Muscle of back (tissue), 11 donors: ENCODE measurements around the gene MYO1E. TPM values are rescaled to one million over a fixed set of nuclear protein-coding genes. Genes with fewer than 3 reads are reported as not detected.
"Not testable (repeated sequence)": the region's sequence is repeated elsewhere in the genome, so short reads cannot be mapped to it uniquely, and the experiment has no call there.

Experiments
- DNase-seq, 3 donors: peaks; one replicate each; pipeline versions ENCODE4 v3.0.0 to v3.0.0-alpha.2; 2013
- polyA plus RNA-seq, 10 donors: library from polyadenylated mRNA; unstranded; fragments of 120-200 nt; gene quantifications; one replicate each; pipeline ENCODE4 v1.2.1, GENCODE V29; 2013; ENCODE audit not compliant: insufficient read length in 10 of 10

The MYO1E gene
- polyA plus RNA-seq, 10 donors: 30.4 to 45.6 (median 41.7) TPM

GRCh38 chr15:59353994-59354416 lies 18.7 kb downstream of the MYO1E start:
- no peak for DNase-seq

GRCh38 chr15:59352683-59353082 lies 20.0 kb downstream of the MYO1E start:
- DNase-seq: no peak

- no peak for DNase-seq
These were observed 20.5 kb downstream of the MYO1E start for GRCh38 chr15:59352189-59352588.

- no peak for DNase-seq
These were observed 22.3 kb downstream of the MYO1E start for GRCh38 chr15:59350421-59350732.

GRCh38 chr15:59349680-59350420 lies 22.8 kb downstream of the MYO1E start:
- peak in 1 of 3 donors; percentile 86 for DNase-seq

- DNase-seq: no peak
These were observed 24.8 kb downstream of the MYO1E start for GRCh38 chr15:59347915-59348314.

- no peak for DNase-seq
These were observed 25.7 kb downstream of the MYO1E start for GRCh38 chr15:59346951-59347350.

GRCh38 chr15:59345326-59345725 lies 27.3 kb downstream of the MYO1E start:
- no peak for DNase-seq

- no peak for DNase-seq
These were observed 28.4 kb downstream of the MYO1E start for GRCh38 chr15:59344311-59344710.

GRCh38 chr15:59340325-59340724 lies 32.3 kb downstream of the MYO1E start:
- DNase-seq: no peak

GRCh38 chr15:59339252-59339672 lies 33.4 kb downstream of the MYO1E start:
- peak in 1 of 3 donors; percentile 31 for DNase-seq

GRCh38 chr15:59338414-59338813 lies 34.3 kb downstream of the MYO1E start:
- no peak for DNase-seq

- not testable (repeated sequence) for DNase-seq
These were observed 35.9 kb downstream of the MYO1E start for GRCh38 chr15:59336725-59337124.

- DNase-seq: no peak
These were observed 37.4 kb downstream of the MYO1E start for GRCh38 chr15:59335207-59335786.

- no peak for DNase-seq
These were observed 38.6 kb downstream of the MYO1E start for GRCh38 chr15:59334076-59334415.

GRCh38 chr15:59333401-59334075 lies 39.1 kb downstream of the MYO1E start:
- no peak for DNase-seq

- no peak for DNase-seq
These were observed 40.7 kb downstream of the MYO1E start for GRCh38 chr15:59332009-59332408.

GRCh38 chr15:59330649-59331048 lies 42.0 kb downstream of the MYO1E start:
- DNase-seq: no peak

- peak in 2 of 3 donors; percentile 23 to 81 for DNase-seq
These were observed 42.9 kb downstream of the MYO1E start for GRCh38 chr15:59329570-59330350.

GRCh38 chr15:59329091-59329490 lies 43.6 kb downstream of the MYO1E start:
- no peak for DNase-seq

GRCh38 chr15:59327942-59328341 lies 44.7 kb downstream of the MYO1E start:
- no peak for DNase-seq

GRCh38 chr15:59326856-59327255 lies 45.8 kb downstream of the MYO1E start:
- DNase-seq: no peak
